Right atrium auricular region (tissue), 2 donors: ENCODE data around the gene ATP1A1. TPM values are rescaled to one million over a fixed set of nuclear protein-coding genes. Genes with fewer than 3 reads are reported as not detected.

Source experiments
- DNase-seq: peaks from one replicate; pipeline ENCODE4 v3.0.0-alpha.2; 2019; ENCODE audit warnings: low spot score
- H3K27ac ChIP-seq, 2 donors: fragments of 200-600 bp; sonication (generic); 1 replicate in 1 of 2; 2 replicates in 1 of 2; pipeline ENCODE4 v1.5.1; 2016 to 2019
- H3K27me3 ChIP-seq, 2 donors: fragments of 200-600 bp; sonication (generic); one replicate each; pipeline versions ENCODE4 v1.5.1 to v1.6.0; 2017 to 2019
- H3K36me3 ChIP-seq: fragments of 200-600 bp; sonication (generic); one replicate; pipeline ENCODE4 v1.5.1; 2016
- H3K4me1 ChIP-seq, 2 donors: fragments of 200-600 bp; sonication (generic); one replicate each; pipeline versions ENCODE4 v1.5.1 to v1.6.0; 2017 to 2019
- H3K4me3 ChIP-seq, 2 donors: fragments of 200-600 bp; sonication (generic); 1 replicate in 1 of 2; 2 replicates in 1 of 2; pipeline ENCODE4 v1.5.1; 2017 to 2019; ENCODE audit warnings: mild to moderate bottlenecking in 1 of 2, moderate library complexity in 1 of 2
- H3K9me3 ChIP-seq, 2 donors: fragments of 200-600 bp; sonication (generic); one replicate each; pipeline ENCODE4 v1.5.1; 2019
- total RNA-seq, 2 donors: library from RNA; depleted of rRNA; stranded (reverse); fragments of >200 nt; gene quantifications; one replicate each; pipeline ENCODE4 v1.1.0, GENCODE V29; 2016
- TF ChIP-seq, protein P1 (sequence below), 2 donors: fragments of 200-600 bp; sonication (generic); IDR thresholded peaks; one replicate each; pipeline ENCODE4 v1.5.1; 2019; ENCODE audit warnings: antibody characterized with exemption in 2 of 2

Gene ATP1A1
- total RNA-seq, 2 donors from 2014 or later = 148 to 256 TPM

DNA sequence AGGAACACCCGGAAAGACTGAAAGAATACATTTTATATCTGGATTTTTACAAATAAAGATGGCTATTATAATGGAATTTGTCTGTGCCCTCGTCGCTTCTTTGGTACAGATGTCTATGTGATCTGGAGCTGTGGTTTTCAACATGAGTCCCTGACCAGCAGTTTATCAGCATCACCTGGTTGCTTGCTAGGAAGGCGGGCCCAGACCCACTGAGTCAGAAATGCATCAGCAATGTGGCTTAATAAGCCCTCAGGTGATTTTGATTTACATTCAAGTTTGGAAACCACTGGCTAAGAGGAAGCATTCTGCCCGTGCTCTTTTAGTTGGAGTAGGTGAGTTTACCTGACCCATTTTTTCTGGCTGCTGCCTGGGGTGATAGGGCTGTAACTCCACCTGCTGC is 31.7 kb downstream of the ATP1A1 start:
- no peaks in the 10 kb centered on the region for H3K9me3 ChIP-seq
- H3K4me3 ChIP-seq = no peak overlapping the region
- peaks cover 85% of the 10 kb centered on the region for H3K36me3 ChIP-seq
- H3K27me3 ChIP-seq = no peaks in the 10 kb centered on the region
- H3K27ac ChIP-seq = peak overlapping the region; percentile 58 to 60
- DNase-seq = no peak
- H3K4me1 ChIP-seq = peaks cover 0 to 10% of the 10 kb centered on the region in 2 donors
- TF ChIP-seq, protein P1, sequence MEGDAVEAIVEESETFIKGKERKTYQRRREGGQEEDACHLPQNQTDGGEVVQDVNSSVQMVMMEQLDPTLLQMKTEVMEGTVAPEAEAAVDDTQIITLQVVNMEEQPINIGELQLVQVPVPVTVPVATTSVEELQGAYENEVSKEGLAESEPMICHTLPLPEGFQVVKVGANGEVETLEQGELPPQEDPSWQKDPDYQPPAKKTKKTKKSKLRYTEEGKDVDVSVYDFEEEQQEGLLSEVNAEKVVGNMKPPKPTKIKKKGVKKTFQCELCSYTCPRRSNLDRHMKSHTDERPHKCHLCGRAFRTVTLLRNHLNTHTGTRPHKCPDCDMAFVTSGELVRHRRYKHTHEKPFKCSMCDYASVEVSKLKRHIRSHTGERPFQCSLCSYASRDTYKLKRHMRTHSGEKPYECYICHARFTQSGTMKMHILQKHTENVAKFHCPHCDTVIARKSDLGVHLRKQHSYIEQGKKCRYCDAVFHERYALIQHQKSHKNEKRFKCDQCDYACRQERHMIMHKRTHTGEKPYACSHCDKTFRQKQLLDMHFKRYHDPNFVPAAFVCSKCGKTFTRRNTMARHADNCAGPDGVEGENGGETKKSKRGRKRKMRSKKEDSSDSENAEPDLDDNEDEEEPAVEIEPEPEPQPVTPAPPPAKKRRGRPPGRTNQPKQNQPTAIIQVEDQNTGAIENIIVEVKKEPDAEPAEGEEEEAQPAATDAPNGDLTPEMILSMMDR (IDR thresholded peaks at IDR 0.05) = no peak

DNA sequence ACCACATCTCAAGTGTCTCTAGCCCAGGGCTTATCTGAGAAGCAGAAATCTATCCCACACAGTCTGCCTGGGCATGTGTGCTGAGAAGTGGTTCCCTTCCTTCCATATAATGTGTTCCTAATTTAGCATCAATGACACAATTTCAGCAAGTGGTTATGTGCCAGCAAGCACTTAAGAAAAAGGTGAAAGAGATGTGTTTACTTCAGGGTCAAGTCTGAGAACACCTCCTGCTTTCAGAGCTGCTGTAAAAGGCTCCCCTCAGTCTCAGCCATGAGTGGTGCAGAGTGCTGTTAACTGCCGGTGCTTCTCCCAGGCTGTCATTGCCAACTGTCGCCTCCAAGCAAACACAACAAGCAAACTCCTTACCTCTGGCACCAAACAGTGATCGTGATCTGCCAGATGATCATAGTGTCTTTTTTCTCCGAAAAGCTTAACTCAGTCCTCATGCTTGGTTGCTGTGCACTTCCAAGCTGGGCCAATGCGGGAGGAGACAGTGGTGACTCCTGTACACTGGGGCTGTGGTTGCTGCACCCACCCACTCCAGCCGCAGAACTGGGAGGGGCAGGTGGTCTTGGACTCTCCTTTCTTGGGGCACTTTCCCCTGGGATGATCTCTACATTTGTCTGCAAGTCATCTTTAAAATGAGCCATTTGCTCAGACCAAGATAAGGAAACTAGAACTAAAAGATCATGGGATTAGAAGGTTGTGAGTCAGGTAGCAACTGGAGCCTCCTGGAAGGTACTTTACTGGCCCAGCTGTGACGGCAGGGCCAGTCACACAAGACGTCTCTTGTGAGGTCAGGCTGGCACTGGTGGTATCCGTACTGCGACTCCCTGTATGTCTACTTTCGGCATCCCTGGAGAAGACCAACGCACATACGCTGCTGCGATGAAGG is 32.4 kb downstream of the ATP1A1 start:
- peaks cover 77% of the 10 kb centered on the region for H3K36me3 ChIP-seq
- peaks cover 0 to 15% of the 10 kb centered on the region in 2 donors for H3K4me1 ChIP-seq
- peak overlapping the region; percentile 58 to 60 for H3K27ac ChIP-seq
- DNase-seq = no peak
- no peak overlapping the region for H3K4me3 ChIP-seq
- H3K27me3 ChIP-seq = no peaks in the 10 kb centered on the region
- TF ChIP-seq, protein P1 (IDR thresholded peaks at IDR 0.05) = no peak
- H3K9me3 ChIP-seq = no peaks in the 10 kb centered on the region

DNA sequence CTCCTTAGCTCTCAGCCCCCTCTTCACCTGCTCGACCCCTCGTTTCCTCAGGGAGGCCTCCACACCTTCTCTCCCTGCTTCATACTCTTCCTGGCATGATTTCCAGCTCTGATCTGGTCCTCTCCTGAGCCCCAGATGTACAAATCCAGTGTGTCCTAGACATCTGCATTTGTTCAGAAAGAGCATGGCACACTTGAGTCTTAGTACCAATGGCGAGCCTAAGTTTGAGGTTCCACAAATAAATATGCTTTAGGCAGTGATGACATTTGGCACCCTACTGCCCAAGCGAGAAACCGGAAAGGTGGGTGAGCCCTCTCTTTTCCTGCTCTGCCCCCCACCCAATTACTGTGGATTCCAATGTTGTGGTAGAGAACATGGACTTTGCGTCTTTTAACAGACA is 34.0 kb downstream of the ATP1A1 start:
- Histone ChIP-seq H3K36me3 (peaks cover 61% of the 10 kb centered on the region), H3K4me3 (no peak overlapping the region), H3K9me3 (no peaks in the 10 kb centered on the region), H3K4me1 (peaks cover 0 to 15% of the 10 kb centered on the region in 2 donors), H3K27ac (no peak overlapping the region), H3K27me3 (no peaks in the 10 kb centered on the region)
- DNase-seq = no peak
- TF ChIP-seq, protein P1 (IDR thresholded peaks at IDR 0.05) = no peak

DNA sequence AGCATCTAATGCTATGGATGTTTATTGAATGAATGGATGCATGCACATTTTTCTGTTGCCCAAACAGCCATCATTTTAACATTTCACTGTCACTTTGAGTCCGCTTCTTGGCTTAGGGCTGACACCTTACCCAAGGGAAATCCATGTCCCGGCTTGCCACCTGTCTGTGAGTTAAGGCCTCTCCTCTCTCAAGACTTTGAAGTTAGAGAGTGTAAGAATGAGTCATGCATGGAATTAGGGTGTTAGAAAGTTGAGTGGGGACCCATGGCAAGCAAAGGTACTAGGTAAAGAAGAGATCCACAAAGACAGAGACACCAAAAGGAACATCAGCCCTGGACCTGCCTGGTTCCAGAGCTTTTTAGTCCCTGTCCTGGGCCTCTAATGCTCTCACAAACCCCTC is 35.1 kb downstream of the ATP1A1 start:
- Histone ChIP-seq H3K27ac (no peak overlapping the region), H3K27me3 (no peaks in the 10 kb centered on the region), H3K36me3 (peaks cover 50% of the 10 kb centered on the region), H3K4me3 (no peak overlapping the region), H3K9me3 (no peaks in the 10 kb centered on the region), H3K4me1 (peaks cover 0 to 15% of the 10 kb centered on the region in 2 donors)
- no peak for DNase-seq
- TF ChIP-seq, protein P1 (IDR thresholded peaks at IDR 0.05) = no peak

DNA sequence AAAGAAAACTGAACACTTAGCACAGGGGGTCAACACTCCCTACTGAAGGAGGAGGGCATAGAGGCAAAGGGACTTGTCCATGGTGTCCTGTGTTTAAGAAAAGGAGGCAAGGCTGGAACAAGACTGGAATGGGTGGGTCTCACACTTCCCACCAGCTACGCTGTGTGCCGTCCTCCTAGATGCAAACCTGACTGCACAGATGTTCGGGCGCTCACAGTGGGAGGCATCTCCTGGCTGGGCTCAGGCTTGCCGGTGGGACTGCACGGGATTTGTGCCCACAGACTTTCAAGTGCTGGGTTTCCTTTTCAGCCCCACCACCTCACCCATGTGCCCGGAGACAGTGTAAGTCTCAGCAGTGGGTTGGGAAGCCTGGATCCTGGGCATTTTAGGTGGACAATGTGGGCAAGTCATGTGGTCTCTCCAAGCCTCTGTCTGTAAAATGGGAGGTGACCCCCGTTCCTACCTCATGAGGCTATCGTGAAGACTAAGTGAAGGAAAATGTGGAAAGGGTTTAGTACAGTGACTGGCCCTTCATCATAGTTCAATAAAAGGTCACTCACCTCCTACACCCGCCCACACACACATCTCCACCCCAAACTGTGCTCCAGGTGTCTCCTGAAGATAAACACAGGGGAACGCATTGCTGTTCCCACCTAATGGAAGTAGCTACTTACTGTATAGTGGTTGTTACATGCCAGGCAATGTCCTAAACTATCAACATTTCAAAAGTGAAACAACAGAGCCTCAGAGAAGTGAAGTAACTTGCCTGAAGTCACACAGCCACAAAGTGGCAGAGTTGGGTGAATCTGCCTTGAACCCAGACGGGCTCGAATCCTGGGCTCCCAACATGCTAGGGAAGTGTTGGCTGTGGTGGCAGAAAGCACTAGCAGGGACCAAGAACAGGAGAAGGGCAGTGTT is 36.0 kb downstream of the ATP1A1 start:
- TF ChIP-seq, protein P1 (IDR thresholded peaks at IDR 0.05) = no peak
- Histone ChIP-seq H3K4me1 (peaks cover 0 to 15% of the 10 kb centered on the region in 2 donors), H3K9me3 (no peaks in the 10 kb centered on the region), H3K27ac (peak overlapping the region in 1 of 2 donors; percentile 45), H3K27me3 (no peaks in the 10 kb centered on the region), H3K36me3 (peaks cover 41% of the 10 kb centered on the region), H3K4me3 (no peak overlapping the region)
- no peak for DNase-seq
